GM12891 (cell line): ENCODE results near the gene LHX8.

Experiments used
- PAX5 ChIP-seq: IDR thresholded peaks from 2 replicates; pipeline ENCODE4 v1.6.1; 2011; ENCODE audit warnings: low read length, moderate library complexity, mild to moderate bottlenecking; ENCODE audit not compliant: insufficient read depth, severe bottlenecking
- POLR2A ChIP-seq: IDR thresholded peaks from 2 replicates; pipeline ENCODE4 v1.6.1; 2011; ENCODE audit warnings: low read depth, low read length, control low read depth
- POLR2AphosphoS5 ChIP-seq: IDR thresholded peaks from 2 replicates; pipeline ENCODE4 v1.6.1; 2011; ENCODE audit warnings: low read depth, low read length, control low read depth
- SPI1 ChIP-seq: IDR thresholded peaks from 2 replicates; pipeline ENCODE4 v1.6.1; 2011; ENCODE audit warnings: low read depth, low read length, control low read depth

GRCh38 chr1:75132812-75133619 lies 1.2 kb upstream of the LHX8 start:
- no peak for TF ChIP-seq POLR2A
- no peak for TF ChIP-seq POLR2AphosphoS5
- TF ChIP-seq SPI1, result no peak
- no peak for TF ChIP-seq PAX5
